ACHN (cell line): ENCODE results near the gene KCNH3.

Experiments used
- DNase-seq: peaks from one replicate; pipeline ENCODE4 v3.0.0-alpha.2; 2015
- in situ Hi-C: cut with HindIII; loops from 2 replicates; pipeline ENCODE4 v1.10.0; 2017; ENCODE audit warnings: low sequenced_read_pairs, low pct_ligation_motif_present, low pct_unique_long_range_greater_than_20kb

The KCNH3 gene

DNA sequence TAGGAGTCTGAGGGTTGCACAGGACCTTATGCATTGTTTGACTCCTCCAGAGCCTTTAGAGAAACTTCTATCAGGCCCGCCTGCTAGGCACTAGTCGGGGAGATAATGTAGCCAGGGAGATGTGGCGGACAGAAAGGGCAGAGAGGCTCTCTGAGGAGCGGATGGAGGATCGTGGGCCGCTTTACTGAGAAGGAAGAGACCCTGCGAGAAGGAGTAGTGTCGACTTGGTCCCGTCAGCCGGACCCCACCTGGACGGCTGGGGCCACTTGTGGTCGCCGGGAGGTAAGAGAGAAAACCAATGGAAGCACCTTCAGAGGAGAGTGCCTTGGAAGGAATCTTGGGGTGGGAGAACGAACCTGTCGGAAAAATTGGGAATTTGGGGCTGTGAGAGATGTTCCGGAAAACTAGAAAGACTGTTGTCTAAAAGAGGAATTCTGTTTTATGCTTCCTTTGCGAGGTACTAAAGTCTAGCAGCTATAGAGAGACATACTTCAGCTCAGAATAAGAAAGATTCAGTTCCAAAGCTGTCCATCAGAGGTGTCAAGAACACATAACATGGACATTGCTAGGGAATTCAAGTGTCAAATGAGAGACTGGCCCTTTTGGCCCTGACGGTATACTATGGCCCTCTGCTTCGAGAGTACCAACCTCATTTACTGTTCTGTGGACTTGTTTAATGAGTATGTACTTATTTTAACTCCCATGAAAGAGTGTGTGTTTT lies 29.8 kb downstream of the KCNH3 start:
- peak; percentile 56 for DNase-seq

DNA sequence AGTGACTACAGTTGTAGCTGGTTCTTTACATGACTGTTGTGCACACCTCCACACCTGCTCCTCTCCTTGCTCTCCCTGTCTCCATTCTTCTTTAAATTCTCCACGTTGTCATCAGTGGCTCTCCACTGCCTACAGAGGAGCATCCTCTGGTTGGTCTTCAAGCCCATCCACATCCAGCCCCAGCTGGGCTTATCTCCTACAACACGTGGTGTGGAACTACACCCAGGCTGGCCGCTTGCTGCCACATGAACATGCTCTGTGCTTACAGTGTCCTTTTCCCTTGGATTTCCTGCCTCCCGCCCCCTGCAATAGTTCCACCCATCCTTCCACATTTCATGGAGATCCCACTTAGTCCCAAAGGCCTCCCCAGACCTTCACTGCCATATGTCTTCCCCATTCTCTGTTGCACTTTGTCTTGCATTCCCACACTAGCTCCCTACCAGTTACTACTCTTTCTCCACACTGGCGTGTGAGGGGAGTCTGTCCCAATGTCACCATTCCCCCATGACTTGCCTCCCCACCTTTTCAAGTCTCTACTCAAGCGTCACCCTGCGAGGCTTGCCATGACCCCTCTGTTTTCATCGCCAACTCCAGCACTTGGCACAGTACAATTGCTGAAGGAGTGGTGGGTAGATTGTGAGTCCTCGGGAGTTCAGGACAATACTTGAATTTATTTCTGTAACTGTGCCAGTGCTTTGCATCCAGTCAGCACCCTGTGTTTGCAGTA lies 38.9 kb downstream of the KCNH3 start:
- no peak for DNase-seq
- in situ Hi-C loops: no loop called here

More for the DNA sequence above, 29.8 kb downstream of the KCNH3 start:
- in situ Hi-C loops: no loop called here

DNA sequence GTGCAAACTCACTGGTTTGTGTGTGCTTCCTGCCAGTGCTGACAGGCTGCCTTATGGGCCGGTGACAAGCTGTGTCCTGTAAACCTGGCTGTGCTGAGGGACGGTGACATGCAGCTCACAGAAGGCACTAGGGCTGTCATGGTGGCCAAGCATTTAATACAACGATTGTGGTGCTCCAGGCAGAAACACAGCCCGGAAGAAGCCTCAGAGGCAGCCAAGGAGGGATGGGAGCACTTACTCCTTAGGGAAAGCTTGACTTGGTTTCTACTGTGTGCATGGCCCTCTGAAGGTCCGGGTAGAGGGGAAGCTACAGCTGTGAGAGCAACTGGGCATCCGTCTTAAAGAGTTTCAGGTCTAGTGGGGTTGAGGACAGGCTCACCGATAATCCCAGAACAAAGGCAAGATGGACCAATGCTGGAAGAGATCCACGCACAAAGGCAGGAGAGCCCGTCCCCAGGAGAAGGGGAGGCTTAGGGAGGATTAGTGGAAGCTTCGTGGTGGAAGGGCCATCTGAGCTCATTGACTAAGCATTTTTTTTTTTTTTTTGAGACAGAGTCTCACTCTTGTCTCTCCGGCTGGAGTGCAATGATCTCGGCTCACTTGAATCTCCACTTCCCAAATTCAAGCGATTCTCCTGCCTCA lies 39.8 kb downstream of the KCNH3 start:
- no peak for DNase-seq
- in situ Hi-C loops: no loop called here

DNA sequence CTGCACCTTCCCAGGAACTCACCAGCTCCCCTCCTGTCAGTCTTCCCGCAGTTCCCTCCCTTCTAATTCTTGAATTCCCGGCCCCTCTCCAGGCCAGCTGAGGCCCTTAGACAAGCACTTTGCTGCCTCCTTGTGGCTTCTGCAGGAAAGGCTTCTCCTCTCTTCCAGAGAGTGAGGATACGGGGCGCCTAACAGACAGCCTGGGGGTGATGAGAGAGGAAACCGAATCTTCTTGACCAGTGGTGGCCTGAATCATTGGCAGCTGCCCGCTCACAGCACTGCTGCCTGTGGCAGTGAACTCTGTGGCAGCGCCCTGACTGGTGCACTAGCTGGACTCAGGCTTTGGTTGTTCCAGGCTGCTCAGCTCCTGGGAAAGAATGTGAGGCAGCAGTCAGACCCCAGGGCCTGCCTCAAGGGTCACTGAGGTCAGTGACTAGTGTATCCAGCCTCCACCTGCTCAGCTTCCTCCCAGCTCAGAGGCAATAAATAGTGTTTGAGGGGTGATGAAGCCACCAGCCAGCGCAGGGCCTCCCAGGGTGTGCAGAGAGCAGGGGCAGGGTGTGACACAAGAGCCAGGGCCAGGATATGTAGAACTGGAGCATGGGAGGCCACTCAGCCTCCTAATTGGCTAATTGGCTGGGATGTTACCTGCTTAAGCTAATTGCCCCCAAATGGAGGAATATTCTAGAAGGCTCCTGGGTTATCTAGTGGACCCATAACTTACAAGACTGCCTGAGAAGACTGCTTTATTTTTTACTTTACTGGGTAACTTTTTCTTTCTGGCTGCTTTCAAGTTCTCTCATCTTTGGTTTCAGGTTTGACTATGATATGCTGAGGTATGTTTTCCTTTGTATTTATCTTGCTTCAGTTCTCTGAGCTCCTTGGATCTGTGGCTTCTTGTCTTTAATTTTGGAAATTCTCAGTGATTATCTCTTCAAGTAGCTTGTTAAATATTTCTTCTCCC lies 42.0 kb downstream of the KCNH3 start:
- in situ Hi-C loops: no loop called here
- peak; percentile 92 for DNase-seq

DNA sequence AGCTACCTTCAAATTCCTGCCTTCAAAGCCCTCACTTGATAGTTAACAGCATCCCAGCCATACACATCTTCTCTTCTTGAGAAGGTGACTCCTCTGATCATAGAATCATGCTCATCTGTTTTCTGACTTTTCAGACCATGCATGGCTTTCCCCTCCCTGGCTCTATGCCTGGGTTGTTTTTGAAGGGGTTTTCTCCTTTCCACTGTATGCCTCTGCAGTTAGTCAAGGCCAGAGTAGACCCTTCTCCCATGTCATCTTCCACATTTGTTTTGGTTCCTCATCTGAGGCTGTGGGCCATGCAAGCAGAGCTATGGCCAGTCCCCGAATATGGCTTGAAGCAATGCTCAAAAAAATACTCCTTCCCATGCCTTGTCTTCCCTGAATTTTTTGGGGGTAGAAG lies 43.4 kb downstream of the KCNH3 start:
- no peak for DNase-seq
- in situ Hi-C loops: no loop called here

DNA sequence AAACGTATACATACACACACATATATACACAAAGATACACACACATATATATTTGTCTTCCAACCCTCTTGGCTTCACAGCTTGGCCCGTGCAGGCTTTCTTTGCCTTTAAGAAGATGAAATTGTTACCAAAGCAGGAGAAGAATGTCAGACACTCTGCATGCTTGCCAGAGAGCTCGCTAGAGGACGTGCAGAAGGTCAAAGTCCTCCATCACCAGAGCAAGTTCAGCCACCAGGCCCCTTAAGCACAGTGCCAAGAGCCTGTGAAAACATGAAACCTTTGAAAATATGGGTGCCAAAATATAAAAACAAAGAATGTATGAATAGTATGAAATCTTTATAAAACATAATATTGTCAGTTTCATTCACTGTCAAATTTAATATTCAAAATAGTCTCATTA lies 44.0 kb downstream of the KCNH3 start:
- in situ Hi-C loops: no loop called here
- DNase-seq: no peak

DNA sequence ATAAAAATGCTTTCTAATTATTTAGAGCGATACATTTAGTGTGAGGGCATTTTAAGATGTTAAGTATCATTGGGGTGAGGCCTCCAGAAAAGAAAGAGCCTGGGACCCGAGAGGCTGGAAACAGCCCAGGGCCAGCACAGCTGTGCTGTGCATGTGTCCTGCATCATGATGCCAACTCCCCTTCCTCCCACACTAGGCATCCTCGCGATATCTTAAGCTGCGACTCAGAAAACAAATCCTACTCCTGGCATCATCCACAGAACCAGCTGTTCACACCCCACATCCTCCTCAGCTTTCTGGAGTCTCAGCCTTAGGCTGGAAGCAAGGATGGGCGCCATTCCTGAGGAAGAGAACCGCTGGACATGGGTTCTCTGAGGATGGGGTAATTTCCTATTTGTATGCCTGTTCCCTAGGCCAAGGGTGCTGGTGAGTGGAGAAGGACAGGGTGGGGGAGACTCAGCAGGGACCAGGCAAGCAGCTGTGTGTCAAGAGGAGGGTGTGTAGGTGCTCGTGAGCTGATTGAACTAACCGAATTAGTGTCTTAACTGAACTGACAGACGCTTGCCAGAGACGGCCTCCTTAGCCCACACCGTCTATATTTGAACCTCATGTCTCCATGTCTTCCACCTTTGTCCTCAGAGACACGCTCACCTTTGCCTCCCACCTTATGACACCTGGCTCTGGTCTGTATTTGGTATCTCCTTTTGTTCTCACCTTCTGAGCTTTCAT lies 44.7 kb downstream of the KCNH3 start:
- in situ Hi-C loops: no loop called here
- no peak for DNase-seq

DNA sequence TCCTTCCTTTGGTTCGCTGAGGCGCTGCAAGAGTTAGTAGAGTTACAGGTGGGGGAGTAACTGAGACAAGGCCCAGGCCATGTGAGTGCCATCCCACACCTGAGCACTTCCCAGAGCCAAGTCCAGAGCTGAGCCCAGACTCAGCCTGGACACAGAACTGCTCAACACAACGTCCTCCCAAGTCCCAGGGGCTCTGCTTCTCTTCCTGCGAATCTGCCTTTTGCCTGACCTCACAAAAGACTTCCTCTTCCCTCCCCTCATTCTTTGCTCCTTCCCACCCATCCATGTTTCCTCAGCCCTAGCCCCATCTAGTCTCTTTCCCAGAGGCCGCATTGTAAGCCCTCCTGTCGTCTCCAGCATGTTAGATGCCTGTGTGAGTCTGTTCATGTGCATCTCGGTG lies 45.8 kb downstream of the KCNH3 start:
- in situ Hi-C loops: no loop called here

DNA sequence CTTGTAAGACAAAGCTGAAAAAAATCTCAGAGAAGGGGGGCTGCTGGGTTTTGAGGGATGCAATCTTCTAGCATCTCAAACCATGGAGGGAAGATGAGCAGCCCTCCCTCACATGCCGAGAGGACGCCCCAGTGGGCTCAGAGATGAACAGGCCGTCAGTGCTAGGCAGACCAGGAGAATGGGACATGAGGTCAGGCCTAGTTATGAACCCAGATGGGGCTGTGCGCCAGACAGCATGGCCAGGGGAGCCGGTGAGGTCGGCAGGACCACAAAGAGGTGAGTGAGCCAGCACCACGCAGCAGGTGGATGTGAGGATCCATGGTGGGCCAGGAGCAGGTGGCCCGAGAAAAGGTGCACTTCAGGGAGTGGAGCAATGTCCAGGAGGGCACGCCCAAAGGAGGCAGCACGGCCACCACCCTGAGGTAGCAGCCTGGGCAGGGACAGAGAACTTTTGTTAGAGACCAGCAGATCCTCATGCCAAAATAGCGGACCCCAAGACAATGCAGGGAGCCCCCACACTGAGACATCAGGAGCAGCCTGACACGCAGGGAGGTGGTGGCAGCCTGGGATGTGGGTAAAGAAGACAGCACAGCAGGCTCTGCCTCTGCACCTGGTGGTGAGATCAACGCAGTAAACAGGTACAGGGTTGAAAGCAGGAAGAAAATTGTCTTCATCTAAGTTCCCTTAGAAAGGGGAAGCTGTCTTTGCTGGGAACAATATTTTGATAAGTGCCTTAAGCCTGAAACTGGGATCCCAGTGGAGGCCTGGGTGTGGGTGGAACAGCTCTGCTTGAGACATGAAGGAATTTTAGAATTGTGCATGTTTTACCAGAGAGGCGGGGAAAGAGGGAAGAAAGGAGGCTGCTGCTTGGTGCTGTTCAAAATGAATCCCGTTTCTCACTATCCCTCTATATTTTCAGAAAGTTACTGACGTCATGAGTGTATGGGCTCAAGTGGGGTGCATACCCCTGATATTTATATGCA lies 46.9 kb downstream of the KCNH3 start:
- DNase-seq: no peak
- in situ Hi-C loops: no loop called here

More for the DNA sequence above, 45.8 kb downstream of the KCNH3 start:
- DNase-seq: no peak

DNA sequence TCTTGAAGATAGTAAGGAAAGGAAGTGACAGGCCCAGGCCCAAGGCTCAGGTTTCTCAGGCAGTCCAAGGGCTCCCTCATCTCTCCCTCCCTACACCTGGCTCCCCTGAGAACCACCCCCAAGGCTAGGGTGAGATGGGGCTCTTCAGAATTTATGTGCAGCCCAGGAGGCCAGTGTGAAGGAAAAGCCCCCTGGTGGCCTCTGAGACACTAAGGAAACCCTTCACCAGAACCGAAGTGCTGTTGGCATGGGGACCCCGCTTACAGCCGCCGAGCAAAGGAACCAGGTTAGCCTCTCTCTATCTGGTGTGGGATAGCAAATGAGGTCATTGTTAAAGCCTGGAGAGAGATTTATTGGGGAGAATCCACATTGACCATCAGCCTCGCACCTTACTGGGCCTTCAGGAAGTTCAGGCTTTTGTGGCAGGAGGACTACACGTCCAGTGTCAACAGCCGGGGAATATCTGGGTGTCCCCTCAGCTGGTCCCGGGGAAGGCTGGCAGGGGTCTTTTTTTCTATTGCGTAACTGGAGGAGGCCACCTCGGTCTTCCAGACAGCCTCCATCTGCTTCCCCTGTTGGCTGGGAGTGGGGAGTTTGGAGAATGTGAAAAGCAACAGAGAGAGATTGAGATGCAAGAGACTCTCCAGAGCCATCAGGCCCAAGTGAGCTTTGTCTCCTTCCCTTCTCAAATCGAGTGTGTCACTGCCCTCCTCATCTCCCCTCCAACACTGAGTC lies 48.5 kb downstream of the KCNH3 start:
- DNase-seq: no peak
- in situ Hi-C loops: no loop called here

DNA sequence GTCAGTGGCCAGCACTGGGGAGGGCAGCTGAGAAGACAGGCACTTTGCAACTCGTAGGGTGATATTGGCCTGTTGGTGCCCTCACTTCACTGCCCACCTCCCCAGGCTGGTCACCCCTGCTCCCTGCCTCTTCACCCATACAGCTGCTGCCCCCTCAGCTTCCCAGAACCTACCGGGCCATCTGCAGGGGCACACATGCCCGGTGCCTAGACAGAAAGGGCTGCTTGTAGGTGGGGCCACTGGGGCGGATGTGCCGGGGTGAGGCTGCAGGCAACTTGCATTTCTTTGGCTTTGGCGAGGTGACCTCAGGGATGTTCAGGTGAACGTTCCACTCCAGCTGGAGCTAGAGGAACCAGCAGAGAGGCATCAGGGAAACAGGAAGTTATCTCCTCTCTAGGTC lies 49.5 kb downstream of the KCNH3 start:
- in situ Hi-C loops: no loop called here
- no peak for DNase-seq

DNA sequence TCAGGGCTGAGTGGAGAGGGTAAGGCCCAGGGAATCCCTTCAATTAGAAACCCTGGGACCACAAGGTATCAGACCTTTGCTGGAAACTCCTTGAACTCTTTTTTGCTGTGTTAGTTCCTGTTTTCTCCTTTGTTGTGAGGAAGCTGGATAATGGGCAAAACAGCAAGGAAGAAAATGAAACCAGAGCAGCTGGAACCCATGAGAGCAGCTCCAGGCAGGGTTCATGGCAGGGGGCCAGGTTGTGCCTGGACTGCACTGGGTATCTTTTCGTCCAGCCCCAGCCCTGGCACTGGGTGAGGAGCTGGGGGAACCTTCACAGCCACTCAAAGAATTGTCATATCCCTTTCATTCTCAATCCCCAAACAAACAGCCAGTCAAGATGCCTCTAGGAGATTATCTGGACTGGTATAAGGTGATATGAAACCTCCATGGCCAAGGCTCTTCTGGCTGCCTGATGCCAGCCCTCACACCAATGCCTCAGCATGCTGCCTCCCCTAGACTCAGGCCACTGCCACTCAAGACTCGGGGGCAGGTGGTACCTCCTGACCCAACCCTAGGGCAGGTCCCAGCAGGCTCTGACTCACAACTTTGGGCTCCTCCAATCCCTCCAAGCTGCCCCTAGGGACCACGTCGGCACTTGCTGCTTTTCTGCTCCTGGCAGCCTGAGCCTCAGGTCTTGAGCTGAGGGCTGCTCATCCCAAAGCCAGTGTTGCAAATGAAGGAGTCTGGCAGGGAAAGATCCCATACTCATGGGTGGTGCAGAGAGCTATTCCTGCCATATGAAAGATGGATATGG lies 50.1 kb downstream of the KCNH3 start:
- in situ Hi-C loops: no loop called here
- DNase-seq: no peak

DNA sequence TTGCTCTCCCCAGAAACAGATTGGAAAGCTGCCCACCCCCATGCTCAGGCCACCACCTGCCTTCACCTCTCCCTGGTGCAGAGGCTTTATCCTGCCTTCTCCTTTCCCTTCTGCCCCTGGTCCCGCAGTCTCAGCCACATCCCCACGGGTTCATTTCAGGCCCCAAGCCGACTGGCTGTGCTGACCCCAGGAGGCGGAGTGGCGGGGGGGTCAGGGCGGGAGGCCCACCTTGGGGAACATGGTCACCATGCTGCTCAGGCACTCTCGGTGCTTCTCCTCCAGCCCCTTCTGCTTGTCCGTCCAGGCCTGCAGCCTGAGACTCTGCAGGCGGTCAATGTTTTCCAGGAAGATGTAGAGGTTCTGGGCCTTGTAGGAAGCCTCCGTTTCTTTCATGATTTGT lies 59.7 kb downstream of the KCNH3 start:
- in situ Hi-C loops: no loop called here
- DNase-seq: no peak

DNA sequence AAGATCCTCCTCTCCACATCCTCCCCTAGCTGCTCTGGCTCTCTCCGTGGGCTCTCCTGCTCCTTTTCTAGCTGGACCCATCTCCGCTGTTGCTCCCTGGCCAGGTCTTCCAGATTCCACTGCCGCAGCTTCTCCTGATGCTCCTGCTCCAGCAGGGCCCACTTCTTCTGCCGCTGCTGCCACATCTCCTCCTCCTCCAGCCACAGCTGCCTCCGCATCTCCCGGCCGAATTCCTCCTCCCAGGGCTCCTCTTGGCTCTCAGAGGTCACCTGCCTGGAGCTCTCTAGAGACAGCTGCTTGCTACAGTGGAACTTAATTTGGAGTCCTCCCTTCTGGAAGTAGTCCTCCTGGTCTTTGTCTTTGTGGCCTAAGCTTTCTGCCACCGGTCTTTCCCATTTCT lies 61.1 kb downstream of the KCNH3 start:
- in situ Hi-C loops: no loop called here

DNA sequence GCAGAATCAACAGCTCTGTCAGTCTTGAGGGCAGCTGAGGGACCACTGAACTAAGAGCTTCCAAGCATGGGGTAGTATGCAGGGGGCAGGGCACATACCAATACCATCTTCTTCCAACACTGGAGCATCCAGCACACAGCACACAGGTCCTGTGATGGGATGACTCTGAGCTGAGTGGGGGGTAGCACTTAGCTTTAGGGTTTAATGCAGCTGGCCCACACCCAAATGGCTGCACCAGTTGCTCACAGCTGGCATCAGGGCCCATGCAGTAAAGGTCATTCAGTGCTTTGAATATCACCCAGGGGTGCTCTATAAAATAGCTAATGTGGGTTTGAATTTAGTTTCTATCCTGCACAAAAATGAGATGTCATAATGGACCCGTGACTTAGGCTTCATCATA lies 64.9 kb downstream of the KCNH3 start:
- no peak for DNase-seq
- in situ Hi-C loops: no loop called here

More for the DNA sequence above, 61.1 kb downstream of the KCNH3 start:
- no peak for DNase-seq

DNA sequence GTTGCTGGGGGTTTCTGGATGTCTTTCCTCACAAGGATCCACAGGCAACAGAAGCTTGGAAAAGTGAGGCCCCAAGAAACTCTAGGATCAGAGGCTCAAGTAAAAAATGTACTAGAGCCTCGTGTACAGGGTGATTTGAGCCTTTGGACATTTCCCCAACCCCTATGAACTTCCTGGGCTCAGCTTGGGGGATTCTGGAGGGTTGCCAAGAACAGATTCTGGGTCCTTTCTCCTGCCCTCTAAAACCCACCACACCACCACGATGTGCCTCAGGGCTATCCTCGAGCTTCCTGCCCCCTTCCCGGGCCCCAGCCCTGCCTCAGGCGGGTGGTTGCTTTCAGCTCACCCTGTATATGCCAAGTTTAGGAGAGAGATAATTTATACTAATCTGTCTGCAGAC lies 66.0 kb downstream of the KCNH3 start:
- in situ Hi-C loops: no loop called here
- DNase-seq: no peak
